ENCODE results near the gene PTRHD1.

DNA sequence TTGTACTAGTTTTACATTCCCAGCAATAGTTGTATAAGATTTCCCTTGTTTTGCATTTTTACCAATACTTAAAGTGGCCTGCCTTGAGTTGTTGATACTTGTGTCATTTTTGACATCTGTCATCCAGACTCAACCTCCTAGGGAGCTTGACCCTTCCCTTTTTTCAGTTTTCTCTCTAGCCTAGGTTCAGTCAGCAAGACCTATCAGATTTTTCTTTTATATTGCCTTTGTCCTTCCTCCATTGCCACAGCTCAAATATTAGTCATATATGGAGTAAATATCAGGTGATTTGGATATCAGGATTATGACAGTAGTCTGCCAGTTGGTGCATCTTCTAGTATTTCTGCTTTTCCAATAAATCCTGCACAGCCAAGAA, 13.5 kb upstream of the PTRHD1 start:
- TF ChIP-seq EZH2 (IDR thresholded peaks at IDR 0.05; ENCODE audit: borderline replicate concordance, low read depth, low read length, poor library complexity, severe bottlenecking) = no peak
- TF ChIP-seq, protein P1, sequence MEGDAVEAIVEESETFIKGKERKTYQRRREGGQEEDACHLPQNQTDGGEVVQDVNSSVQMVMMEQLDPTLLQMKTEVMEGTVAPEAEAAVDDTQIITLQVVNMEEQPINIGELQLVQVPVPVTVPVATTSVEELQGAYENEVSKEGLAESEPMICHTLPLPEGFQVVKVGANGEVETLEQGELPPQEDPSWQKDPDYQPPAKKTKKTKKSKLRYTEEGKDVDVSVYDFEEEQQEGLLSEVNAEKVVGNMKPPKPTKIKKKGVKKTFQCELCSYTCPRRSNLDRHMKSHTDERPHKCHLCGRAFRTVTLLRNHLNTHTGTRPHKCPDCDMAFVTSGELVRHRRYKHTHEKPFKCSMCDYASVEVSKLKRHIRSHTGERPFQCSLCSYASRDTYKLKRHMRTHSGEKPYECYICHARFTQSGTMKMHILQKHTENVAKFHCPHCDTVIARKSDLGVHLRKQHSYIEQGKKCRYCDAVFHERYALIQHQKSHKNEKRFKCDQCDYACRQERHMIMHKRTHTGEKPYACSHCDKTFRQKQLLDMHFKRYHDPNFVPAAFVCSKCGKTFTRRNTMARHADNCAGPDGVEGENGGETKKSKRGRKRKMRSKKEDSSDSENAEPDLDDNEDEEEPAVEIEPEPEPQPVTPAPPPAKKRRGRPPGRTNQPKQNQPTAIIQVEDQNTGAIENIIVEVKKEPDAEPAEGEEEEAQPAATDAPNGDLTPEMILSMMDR (conservative IDR thresholded peaks at IDR 0.05; ENCODE audit: low read depth, low read length) = no peak
